ENCODE data around the gene CDH13. TPM values are rescaled to one million over a fixed set of nuclear protein-coding genes. Genes with fewer than 3 reads are reported as not detected.
A peak's percentile ranks its signal among the peaks of the same experiment; 100 is the strongest.

The CDH13 gene
- total and polyA plus RNA-seq, 9 of the 15 experiments (the other 6 are each of a cell fraction or from before 2014, with no cell fraction given) = 0.03 TPM; not detected in 8

DNA sequence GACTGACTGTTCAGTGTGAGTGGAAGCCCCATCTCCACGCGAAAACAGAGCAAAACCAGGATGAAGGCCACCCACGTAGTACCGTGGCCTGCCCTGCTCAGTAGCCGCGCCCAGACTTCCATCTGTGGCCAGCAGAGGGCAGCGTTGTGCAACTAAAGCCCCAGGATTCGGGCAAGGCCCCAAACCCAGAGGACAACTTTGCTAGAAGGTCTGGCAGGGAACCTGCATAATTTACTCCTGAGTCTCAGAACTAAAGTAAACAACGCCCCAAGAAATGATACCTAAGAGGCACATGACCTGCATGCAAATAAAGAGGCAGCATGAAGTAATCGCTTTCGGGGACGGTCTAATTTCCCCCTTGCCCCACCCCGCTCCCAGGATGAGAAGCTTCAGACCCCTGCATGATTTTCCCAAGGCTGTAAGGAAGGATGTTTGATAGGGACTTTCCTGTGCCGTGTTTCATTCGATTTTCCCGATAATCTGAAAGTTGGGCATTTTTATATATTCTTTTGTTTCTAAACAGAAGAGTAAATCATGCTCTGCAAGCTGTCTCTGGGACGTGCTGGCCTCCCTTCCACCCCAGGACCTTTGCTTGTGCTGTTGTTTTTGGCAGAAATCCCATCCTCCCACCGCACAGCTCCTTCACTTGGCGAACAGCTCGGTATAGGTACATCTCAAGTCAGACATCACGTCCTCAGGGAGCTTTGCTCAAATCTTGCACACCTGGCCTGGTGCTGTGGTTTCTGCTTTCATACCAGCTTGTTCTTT lies 1199.6 kb downstream of the CDH13 start (continued):
- no peak for TF ChIP-seq ESRRB (CRISPR knock-in tag; IDR thresholded peaks at IDR 0.05; ENCODE audit: borderline replicate concordance)
- no peak for TF ChIP-seq HOXB6 (CRISPR knock-in tag; IDR thresholded peaks at IDR 0.05; ENCODE audit: borderline replicate concordance)
- TF ChIP-seq TCF3 (CRISPR knock-in tag; IDR thresholded peaks at IDR 0.05) = no peak
- no peak for TF ChIP-seq SRSF7 (optimal IDR thresholded peaks at IDR 0.05; ENCODE audit: low read depth, low read length)
- no peak for TF ChIP-seq FOXM1 (IDR thresholded peaks at IDR 0.05; ENCODE audit: low read depth)
- TF ChIP-seq FOXM1 (CRISPR knock-in tag; IDR thresholded peaks at IDR 0.05; ENCODE audit: low read depth) = no peak
- no peak for TF ChIP-seq ZNF655 (CRISPR knock-in tag; IDR thresholded peaks at IDR 0.05)
- TF ChIP-seq ZNF668 (CRISPR knock-in tag; IDR thresholded peaks at IDR 0.05) = no peak
- TF ChIP-seq AFF4 (CRISPR knock-in tag; IDR thresholded peaks at IDR 0.05) = no peak
- no peak for TF ChIP-seq ZNF121 (CRISPR knock-in tag; conservative IDR thresholded peaks at IDR 0.05)
- TF ChIP-seq, protein P1, sequence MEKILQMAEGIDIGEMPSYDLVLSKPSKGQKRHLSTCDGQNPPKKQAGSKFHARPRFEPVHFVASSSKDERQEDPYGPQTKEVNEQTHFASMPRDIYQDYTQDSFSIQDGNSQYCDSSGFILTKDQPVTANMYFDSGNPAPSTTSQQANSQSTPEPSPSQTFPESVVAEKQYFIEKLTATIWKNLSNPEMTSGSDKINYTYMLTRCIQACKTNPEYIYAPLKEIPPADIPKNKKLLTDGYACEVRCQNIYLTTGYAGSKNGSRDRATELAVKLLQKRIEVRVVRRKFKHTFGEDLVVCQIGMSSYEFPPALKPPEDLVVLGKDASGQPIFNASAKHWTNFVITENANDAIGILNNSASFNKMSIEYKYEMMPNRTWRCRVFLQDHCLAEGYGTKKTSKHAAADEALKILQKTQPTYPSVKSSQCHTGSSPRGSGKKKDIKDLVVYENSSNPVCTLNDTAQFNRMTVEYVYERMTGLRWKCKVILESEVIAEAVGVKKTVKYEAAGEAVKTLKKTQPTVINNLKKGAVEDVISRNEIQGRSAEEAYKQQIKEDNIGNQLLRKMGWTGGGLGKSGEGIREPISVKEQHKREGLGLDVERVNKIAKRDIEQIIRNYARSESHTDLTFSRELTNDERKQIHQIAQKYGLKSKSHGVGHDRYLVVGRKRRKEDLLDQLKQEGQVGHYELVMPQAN (IDR thresholded peaks at IDR 0.05; ENCODE audit: borderline replicate concordance) = no peak
- no peak for TF ChIP-seq ZNF589 (CRISPR knock-in tag; IDR thresholded peaks at IDR 0.05; ENCODE audit: low read depth)
- no peak for TF ChIP-seq FOXO4 (CRISPR knock-in tag; IDR thresholded peaks at IDR 0.05)
- no peak for TF ChIP-seq RBM34 (IDR thresholded peaks at IDR 0.05; ENCODE audit: borderline replicate concordance, insufficient read depth, low read length)
- no peak for TF ChIP-seq TAL1 (IDR thresholded peaks at IDR 0.05)
- TF ChIP-seq JUND (IDR thresholded peaks at IDR 0.05; ENCODE audit: borderline replicate concordance, low read depth, low read length) = peak; percentile 35; the same call in 1 of the 2 replicates
- TF ChIP-seq JUND (tag; IDR thresholded peaks at IDR 0.05; ENCODE audit: borderline replicate concordance, low read depth, low read length) = no peak; the same call in 2 of the 3 replicates
- no peak for TF ChIP-seq PPARD (CRISPR knock-in tag; IDR thresholded peaks at IDR 0.05)
- TF ChIP-seq STAG1 (CRISPR knock-in tag; IDR thresholded peaks at IDR 0.05; ENCODE audit: borderline replicate concordance) = peak; percentile 68; the same call in 1 of the 2 replicates
- TF ChIP-seq GTF2A2 (tag; IDR thresholded peaks at IDR 0.05) = no peak

Measured in K562 (cell line).